Left kidney (tissue), 8 donors: ENCODE measurements around the gene EDC3. TPM values are rescaled to one million over a fixed set of nuclear protein-coding genes. Genes with fewer than 3 reads are reported as not detected.
"Not testable (repeated sequence)": the region's sequence is repeated elsewhere in the genome, so short reads cannot be mapped to it uniquely, and the experiment has no call there.

Source experiments
- DNase-seq: peaks from one replicate; pipeline ENCODE4 v3.0.0-alpha.2; 2013
- long read RNA-seq, 8 donors: transcript quantifications; one replicate each; lab custom pipeline, GENCODE V29; 2026
- polyA plus RNA-seq: library from polyadenylated mRNA; unstranded; fragments of 120-200 nt; gene quantifications from one replicate; pipeline ENCODE4 v1.2.1, GENCODE V29; 2013; ENCODE audit not compliant: insufficient read length

Gene EDC3, protein sequence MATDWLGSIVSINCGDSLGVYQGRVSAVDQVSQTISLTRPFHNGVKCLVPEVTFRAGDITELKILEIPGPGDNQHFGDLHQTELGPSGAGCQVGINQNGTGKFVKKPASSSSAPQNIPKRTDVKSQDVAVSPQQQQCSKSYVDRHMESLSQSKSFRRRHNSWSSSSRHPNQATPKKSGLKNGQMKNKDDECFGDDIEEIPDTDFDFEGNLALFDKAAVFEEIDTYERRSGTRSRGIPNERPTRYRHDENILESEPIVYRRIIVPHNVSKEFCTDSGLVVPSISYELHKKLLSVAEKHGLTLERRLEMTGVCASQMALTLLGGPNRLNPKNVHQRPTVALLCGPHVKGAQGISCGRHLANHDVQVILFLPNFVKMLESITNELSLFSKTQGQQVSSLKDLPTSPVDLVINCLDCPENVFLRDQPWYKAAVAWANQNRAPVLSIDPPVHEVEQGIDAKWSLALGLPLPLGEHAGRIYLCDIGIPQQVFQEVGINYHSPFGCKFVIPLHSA
- polyA plus RNA-seq: 45.3 TPM
- long read RNA-seq, donor 1, transcript EDC3-201 (7 exons, 3,763 nt): major isoform, 9 of 14 reads
- long read RNA-seq, donor 1, partial matches to known transcripts: 0 of 14 reads
- long read RNA-seq, donor 1, other reads (novel, unspliced or antisense): 0 of 14 reads
- long read RNA-seq, donor 2, transcript EDC3-214 (8 exons, 1,825 nt): minor isoform, 5 of 24 reads
- long read RNA-seq, donor 2, transcript EDC3-201 (7 exons, 3,763 nt): major isoform, 6 of 24 reads
- long read RNA-seq, donor 2, partial matches to known transcripts: 5 of 24 reads
- long read RNA-seq, donor 2, other reads (novel, unspliced or antisense): 0 of 24 reads
- long read RNA-seq, donor 3, transcript EDC3-217 (2 exons, 533 nt): major isoform, 5 of 11 reads
- long read RNA-seq, donor 3, transcript EDC3-201 (7 exons, 3,763 nt): major isoform, 5 of 11 reads
- long read RNA-seq, donor 3, partial matches to known transcripts: 0 of 11 reads
- long read RNA-seq, donor 3, other reads (novel, unspliced or antisense): 0 of 11 reads
- long read RNA-seq, donor 4: 0 reads
- long read RNA-seq, donor 5, transcript EDC3-201 (7 exons, 3,763 nt): major isoform, 17 of 25 reads
- long read RNA-seq, donor 5, partial matches to known transcripts: 0 of 25 reads
- long read RNA-seq, donor 5, other reads (novel, unspliced or antisense): 0 of 25 reads
- long read RNA-seq, donor 6, transcript EDC3-201 (7 exons, 3,763 nt): major isoform, 9 of 21 reads
- long read RNA-seq, donor 6, partial matches to known transcripts: 8 of 21 reads
- long read RNA-seq, donor 6, other reads (novel, unspliced or antisense): 0 of 21 reads
- long read RNA-seq, donor 7, transcript EDC3-201 (7 exons, 3,763 nt): major isoform, 13 of 26 reads
- long read RNA-seq, donor 7, partial matches to known transcripts: 7 of 26 reads
- long read RNA-seq, donor 7, other reads (novel, unspliced or antisense): 0 of 26 reads
- long read RNA-seq, donor 8, partial matches to known transcripts: 0 of 2 reads
- long read RNA-seq, donor 8, other reads (novel, unspliced or antisense): 0 of 2 reads

DNA sequence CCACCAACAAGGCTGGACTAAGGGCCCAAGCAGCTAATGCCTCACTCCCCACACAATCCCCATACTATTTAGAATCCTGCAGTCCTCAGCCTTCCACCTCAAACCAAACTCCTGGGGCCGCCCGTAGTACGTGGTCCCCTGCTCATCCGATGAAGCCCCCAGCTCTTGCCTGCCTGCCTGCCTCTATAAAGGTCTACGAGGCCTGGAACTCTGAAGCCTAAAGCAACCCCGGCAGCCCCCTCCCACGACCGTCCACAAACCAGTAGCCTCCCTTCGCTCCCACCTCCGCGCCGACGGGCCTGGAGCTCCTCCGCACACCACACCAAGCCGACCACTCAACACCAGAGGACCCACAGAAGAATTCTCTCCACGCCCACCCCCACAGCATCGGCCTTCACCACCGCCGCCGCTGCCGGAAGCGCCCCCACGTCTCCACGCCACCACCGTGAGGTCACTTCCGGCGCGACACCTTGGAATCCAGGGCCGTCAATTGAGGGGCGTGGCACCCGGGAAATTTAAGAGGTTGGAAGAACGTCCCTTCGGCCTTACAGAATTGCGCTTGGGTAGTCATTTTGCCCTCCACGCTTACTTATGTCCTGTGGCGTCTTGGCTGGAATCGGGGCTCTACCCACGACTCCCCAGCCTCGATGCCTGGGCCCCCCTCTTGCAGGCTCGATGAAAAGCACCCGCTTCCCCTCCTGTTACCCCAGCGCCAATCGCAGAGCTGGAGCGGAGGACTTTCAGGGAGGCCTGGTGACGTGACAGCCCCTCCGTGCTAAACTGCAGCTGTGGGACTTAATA, at the start of gene EDC3:
Gene EDC3 (minus strand): TSS at position 428 of the 801 bp plus-strand sequence. CDS start 20,900 bp downstream, outside the sequence.
- peak; percentile 94 for DNase-seq

DNA sequence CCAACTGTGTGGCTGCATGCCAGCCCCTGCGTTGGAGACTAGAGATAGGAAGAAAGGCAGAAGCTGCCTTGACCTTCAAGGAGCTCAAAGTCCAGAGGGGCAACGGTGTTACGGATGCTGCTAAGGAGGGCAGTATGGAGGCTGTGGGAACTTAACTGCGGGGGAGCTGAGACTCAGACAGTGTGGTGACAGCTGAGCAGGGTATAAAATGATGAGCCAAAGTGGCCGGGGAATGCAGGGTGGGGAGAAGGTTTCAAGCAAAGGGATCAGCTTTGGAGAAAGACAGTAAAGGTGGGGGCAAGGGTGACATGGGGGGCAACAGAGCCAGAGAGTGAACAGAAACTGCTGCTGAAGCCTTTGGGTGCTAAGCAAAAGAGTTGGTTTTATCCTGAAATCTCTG, 46.6 kb upstream of the EDC3 start:
- no peak for DNase-seq

DNA sequence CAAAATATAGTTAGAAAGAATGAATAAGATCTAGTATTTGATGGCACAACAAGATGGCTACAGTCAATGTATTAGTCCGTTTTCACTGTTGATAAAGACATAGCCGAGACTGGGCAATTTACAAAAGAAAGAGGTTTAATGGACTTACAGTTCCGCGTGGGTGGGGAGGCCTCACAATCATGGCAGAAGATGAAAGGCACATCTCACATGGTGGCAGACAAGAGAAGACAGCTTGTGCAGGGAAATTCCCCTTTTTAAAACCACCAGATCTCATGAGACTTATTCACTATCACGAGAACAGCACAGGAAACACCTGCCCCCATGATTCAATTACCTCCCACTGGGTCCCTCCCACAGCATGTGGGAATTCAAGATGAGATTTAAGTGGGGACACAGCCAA, 42.4 kb upstream of the EDC3 start:
- not testable (repeated sequence) for DNase-seq

DNA sequence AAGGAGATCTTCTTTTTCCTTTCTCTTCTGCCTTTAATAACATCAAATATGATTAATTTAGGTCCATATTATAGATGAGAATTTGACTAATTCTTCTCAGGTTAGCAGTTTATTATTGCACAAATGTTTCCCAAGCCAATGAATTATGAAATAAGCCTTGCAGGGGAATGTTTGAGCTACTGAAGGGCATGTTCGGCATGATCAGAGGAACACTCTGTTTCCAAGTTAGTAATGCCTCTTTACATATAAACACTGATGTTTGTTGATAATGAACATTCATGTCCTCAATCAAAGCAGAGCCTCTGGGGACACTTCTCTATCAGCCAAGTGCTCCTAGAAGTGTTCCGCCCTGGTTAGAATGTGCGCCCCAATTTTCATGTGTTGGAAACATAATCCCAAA, 39.5 kb upstream of the EDC3 start:
- DNase-seq: no peak

DNA sequence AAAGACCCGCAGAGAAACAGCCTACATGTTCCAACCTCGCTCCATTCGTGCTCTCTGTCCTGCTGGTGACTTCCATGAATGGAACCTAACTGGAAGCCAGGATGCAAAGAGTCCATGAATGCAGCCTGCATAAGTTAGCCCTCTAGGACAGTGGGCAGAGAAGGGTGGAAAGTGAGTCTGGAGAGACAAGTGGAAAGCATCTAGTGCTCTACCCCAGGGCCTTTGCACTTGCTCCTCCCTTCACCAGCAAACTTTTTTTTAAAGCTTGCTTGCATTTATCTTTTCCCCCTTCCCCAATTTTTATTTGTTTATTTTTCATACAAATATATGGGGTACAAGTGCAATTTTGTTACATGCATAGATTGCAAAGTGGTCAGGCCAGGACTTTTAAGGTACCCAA, 37.4 kb upstream of the EDC3 start:
- no peak for DNase-seq

DNA sequence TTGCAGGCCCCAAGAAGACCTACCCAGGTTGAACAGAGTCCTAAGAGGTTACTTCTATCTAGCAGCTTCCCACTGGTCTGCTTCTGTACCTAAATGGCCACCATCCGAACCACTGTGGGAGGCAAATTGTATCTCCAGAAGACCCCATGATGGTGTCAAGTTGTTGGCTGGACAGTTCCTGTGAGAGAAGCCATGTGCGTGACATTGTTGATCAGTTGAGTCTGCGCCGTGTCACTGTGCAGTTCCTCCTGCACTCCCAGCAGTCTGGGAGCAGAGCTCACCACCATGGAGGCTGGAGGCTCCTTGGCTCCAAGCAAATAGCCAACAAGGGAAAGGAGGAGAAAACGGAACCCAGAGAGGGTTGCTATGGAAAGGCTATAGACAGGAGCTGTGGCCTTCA, 37.0 kb upstream of the EDC3 start:
- no peak for DNase-seq

DNA sequence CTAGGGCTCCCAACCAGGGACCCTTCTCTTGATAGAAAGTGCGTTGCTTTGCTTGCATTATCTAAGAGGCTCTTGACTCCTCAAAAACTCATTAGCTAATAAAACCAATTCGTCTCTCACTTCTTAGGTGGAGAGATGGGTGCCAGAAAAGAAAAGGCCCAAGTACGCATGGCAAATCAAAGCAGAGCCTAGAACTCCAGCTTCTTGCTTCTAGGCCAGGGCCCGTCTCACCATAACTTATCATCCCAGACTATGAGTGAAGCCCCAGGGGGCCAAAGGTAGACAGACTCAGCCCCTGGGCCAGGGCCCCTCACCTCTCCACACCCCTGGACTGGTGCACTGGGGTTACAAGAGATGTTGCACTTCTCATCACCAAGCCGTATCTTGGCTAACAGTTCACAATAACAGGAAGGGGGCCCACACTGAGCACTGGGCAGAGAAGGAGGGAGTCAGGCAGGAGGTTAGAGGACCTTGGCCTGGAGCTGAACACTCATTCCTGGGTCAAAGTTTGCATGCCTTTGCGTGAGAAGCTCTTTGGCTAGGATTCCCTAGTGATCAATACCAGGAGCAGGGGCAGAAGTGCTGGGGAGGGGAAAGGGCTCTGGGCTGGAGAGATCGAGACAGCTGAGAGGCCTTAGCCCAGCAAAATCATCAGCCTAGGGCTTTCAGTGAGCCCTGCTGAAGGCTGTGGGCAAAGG, 34.9 kb upstream of the EDC3 start:
- no peak for DNase-seq

DNA sequence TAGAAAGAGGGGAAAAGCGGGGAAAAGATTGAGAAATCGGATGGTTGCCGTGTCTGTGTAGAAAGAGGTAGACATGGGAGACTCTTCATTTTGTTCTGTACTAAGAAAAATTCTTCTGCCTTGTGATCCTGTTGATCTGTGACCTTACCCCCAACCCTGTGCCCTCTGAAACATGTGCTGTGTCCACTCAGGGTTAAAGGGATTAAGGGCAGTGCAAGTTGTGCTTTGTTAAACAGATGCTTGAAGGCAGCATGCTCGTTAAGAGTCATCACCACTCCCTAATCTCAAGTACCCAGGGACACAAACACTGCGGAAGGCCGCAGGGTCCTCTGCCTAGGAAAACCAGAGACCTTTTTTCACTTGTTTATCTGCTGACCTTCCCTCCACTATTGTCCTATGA, 33.5 kb upstream of the EDC3 start:
- DNase-seq: not testable (repeated sequence)

DNA sequence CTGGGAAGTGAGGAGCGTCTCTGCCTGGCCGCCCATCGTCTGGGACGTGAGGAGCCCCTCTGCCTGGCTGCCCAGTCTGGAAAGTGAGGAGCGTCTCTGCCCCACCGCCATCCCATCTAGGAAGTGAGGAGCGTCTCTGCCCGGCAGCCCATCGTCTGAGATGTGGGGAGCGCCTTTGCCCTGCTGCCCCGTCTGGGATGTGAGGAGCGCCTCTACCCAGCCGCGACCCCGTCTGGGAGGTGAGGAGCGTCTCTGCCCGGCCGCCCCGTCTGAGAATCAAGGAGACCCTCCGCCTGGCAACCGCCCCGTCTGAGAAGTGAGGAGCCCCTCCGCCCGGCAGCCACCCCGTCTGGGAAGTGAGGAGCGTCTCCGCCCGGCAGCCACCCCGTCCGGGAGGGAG, 32.9 kb upstream of the EDC3 start:
- not testable (repeated sequence) for DNase-seq

DNA sequence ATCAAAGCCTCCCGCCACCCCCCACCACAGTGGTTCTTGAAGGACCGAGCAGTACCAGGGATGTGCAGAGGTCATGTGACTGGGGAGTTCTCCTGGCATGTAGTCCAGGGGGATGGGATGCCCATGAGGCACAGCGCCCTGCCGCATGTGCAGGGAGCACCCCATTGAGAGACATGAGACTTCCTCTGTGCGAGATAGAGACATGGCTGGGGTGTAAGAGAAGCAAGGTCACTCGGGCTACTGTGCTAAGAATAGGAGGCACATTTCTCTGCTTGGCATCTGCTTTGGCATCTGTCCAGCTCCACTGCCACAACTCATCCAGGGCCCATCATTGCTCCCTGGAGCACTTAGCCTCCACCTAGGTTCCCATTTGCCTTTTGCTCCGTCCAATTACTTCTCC, 31.9 kb upstream of the EDC3 start:
- no peak for DNase-seq

DNA sequence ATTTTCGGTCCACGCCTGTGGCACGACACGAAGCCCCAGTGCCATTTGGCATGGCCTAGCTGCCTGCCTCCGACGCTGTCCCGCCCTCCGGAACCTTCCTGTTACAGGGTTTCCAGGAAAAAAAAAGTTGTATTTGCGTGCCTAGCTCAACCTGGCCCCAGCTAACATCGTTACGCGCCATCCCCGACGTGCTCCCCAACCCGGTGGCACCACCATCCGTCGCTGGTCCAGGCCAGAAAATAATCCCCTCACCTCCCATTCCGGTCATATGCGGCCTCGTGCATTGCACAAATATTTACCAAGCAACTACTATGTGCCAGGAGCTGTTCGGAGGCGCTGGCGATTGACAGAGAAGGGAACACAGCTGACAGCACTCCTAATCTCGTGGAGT, 30.9 kb upstream of the EDC3 start:
- DNase-seq: no peak

DNA sequence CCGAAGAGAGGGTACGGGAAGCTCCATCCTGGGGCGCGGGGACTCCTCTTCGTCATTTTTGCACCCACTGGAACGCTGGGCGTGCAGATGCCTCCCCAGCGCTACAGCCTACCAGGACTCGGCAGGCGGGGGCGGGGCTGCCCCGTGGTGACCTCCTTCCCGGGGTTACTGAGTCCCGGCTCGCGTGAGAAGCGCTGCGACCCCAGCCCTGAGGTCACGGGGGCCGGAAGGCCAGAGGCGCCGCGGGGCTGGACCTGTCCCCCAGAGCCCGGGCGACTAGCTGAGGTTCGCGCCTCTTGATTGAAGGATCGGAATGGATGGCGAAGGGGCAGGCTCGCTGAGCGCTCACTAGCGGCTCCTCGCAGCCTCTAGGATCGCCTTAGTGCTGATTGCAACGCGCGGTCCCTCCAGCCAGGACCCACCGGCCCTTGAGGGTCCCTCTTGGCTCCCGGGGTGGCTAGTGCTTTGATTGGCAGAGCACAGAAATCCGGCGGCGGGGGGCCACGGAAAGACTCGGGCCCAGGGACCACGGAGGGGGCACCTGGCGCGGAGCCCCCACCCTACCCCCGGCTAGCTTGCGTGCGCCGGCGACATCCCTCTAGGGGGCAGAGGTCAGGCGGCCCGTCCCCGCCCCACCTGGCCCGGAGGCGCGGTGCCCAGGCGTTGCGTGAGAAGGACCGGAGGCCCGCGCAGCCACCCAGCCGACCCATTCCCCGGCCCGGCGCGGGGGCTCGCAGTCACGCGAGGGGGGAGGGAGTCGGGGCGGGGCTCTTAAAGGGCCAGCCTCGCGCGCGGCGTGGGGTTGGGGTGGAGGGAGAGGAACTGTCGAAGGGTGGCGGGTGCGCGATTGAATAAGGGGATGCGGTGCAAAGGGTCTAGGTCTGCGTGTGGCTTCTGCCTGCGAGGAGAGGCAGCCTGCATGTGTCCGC, 30.3 kb upstream of the EDC3 start:
- no peak for DNase-seq

DNA sequence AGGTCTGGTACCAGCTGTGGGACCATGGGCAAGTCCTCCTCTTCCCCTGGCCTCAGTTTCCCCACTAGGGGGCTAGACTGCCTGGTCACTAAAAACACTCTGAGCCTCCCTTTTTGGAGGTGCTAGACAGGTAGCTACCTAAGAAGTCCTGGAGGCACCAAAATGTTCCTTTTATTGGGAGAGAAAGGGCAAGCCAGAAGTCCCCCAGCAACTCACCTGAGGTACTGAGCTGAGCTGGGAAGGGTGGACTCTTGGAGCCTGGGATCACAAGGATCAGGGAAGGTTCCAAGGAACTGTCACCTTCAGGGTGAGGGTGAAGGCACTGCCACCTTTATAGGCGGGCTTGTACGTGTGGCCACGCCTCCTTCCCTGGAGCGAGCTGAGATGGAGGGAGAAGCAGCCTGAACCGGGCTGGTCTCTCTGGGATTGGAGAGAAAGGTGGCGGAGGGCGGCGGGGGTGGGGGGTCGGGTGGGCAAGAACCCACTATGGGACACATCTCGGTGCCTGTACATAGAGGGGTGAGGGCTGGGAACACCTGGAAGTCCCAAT, 29.5 kb upstream of the EDC3 start, which contains the start of gene CYP1A1:
Gene CYP1A1 (minus strand): TSS at position 304 of the 550 bp plus-strand sequence. CDS start 2,431 bp downstream, outside the sequence.
- no peak for DNase-seq

DNA sequence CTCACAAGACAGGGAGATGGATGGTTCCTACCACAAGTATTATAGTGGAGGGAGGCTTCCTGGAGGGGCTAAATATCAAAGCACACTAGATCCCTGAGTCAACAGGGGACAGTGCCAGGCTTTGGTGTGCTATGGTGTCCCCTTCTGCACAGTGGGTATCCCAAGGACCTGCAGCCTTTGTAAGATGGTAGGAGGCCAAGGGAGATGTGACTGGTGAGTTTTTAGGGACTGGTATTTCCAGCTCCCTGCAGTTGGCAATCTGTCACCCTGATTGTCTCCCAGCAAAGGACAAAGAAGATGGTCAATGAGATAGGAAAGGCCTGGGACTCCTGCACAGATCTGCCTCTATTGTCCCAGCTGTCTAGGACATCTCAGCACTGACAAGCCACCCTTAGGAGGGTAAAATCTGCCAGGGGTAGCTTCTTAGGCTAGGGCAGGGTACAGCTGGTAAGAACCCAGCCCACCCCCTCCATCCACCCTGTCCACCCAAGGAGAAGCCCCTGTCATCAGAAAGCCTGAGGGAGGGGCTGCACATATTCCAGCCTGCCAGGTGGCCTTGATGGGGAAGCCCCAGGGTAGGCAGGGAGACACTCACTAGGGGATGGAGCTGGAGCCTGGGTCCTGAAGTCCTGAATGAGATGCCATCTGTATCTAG, 28.9 kb upstream of the EDC3 start:
- no peak for DNase-seq

DNA sequence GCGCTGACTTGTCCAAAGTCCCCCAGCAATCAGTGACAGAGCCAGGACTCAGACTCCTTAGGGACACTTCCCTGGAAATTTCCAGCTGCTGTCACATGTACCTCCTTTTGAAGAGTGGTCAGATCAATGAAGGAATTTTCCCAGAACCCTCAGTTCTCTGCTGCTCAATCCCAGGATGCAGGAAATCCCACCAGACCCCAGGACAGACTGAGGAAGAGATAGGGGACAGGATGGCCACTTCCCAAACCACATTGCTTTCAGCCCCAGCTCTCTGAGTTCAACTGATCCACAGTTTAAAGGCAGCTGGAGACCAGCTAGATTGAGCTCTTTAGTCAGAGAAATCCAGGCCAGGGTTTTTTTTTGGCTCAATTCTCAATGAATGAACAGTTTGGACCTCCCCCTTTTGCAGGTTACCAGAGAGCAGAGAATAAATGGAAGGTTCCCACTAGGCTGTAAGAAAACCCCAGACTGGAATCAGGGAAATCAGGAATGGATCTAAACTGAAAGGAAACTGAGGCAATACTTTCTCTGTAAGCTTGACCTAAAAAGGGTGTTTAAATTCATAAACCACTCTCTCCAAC, 28.0 kb upstream of the EDC3 start:
- DNase-seq: peak; percentile 74

DNA sequence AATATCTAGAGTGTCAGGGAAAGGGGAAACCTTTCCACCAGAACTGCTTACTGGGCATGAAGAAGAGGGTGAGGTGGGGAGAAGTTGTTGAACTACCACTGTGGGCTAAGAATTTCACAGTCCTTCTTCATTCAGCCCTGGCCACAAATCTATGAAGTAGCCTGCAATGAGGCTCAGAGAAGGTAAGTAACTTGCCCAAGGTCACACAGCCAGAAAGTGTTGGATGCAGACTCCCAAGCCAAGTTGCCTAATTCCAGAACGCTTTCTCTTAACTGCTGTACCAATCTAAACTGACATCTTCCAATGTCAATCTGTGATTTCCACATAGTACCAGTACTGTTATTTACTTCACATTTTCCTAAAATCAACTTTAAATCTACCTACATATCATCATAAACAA, 27.4 kb upstream of the EDC3 start:
- no peak for DNase-seq

DNA sequence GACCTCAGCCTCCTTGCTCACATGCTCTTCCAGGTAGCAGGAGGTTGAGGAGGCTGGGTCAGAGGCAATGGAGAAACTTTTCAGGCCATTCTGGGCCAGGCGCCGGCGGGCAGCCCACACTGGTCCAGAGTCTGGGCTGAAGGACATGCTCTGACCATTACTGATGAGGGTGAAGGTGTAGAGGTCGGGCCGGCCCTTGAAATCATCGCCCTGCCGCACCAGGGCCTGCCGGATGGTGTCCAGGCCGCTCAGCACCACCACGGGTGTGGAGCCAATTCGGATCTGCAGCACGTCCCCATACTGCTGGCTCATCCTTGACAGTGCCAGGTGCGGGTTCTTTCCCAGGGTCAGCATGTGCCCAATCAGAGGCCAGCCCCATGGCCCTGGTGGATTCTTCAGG, 26.8 kb upstream of the EDC3 start:
- no peak for DNase-seq

DNA sequence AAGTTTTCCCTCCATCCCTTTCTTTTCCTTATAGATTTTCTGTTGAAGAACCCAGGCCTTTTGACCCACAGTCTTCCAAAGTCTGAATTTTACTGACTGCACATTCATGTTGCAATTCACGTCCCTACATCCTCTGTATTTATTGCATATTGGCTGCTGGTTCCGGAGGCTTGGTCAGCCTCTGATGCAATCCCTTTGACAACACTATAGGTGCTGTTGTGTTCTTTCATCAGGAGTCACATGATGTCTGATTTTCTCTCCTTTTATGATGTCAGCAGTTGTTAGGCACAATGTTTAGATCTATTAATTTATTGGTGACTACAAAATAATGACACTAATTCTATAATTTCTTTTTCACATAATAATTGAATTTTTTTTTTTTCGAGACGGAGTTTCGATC, 20.8 kb upstream of the EDC3 start:
- DNase-seq: no peak
